Measurements from ENCODE around the gene CMTM5.
"Not testable (repeated sequence)": the region's sequence is repeated elsewhere in the genome, so short reads cannot be mapped to it uniquely, and the experiment has no call there.

Gene CMTM5

DNA sequence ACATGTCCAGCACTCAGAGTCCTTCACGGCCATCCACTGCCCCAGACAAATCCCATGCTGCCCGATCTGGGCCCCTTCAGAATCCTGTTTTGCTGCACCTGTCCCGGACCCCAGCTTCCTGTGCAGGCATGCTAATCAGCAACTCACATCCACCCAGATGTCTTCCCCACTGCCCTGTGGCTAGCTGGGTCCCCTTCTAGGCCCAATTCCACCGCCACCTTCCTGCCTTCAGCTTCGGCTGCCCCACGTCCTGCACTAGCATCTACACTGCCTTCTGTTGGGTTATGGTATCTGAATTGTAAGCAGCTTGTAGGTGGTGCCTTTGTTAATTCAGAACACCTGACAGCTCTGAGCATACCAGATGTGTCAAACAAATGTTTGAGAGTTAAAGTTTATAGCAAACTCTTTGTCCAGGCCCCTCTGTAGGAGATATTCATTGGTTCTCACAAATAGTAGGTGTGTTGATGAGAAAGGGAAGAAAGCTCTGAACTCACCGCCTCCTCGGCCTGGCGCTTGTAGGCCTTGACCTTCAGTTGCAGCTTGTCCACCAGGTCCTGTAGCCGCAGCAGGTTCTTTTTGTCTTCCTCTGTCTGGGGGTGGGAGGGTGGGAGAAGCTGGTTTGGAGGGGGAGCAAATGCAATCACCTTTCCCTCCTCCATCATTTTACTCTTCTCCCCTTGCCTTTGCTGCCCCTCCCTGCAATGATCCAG, 6.0 kb downstream of the CMTM5 start:
- no peak for DNase-seq (ENCODE audit: insufficient read length, low spot score)
- no peak for FAIRE-seq
- no peak for TF ChIP-seq POLR2A (IDR thresholded peaks at IDR 0.05; ENCODE audit: low read depth, low read length)
- TF ChIP-seq TAF1 (IDR thresholded peaks at IDR 0.05; ENCODE audit: low read depth, low read length): no peak
- no peak for TF ChIP-seq PAX5 (IDR thresholded peaks at IDR 0.05; ENCODE audit: insufficient read depth, low read length, severe bottlenecking)
- TF ChIP-seq POLR2AphosphoS5 (IDR thresholded peaks at IDR 0.05; ENCODE audit: low read depth, low read length): no peak
- TF ChIP-seq SPI1 (IDR thresholded peaks at IDR 0.05; ENCODE audit: low read depth, low read length): no peak
- TF ChIP-seq POU2F2 (IDR thresholded peaks at IDR 0.05; ENCODE audit: low read depth, low read length): no peak

DNA sequence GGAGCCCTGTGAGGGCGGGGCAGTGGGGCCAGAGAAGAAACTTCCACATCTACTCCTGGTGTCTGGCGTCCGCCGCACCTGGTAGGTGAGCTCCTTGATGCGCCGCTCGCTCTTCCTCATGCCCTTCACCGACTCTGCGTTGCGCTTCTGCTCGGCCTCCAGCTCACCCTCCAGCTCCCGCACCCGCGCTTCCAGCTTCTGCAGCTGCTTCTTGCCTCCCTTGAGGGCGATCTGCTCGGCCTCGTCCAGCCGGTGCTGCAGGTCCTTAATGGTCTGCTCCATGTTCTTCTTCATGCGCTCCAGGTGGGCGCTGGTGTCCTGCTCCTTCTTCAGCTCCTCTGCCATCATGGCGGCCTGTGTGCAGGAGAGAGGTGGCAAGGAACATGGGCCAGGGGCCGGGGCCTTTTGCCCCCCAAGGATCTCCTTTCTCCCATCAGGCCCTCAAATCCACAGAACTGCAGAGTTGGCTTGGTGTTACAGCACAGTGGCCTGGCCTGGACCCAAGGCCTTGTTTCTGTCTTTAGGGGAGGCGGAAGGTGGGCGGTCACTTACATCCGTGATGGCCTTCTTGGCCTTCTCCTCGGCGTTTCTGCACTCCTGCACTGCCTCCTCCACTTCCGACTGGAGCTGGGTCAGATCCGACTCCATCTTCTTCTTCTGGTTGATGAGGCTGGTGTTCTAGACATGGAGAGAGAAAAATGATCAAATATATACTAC, 7.7 kb downstream of the CMTM5 start:
- FAIRE-seq (no peak), DNase-seq (ENCODE audit: insufficient read length, low spot score) (no peak)
- no peak for TF ChIP-seq SPI1 (IDR thresholded peaks at IDR 0.05; ENCODE audit: low read depth, low read length)
- no peak for TF ChIP-seq POU2F2 (IDR thresholded peaks at IDR 0.05; ENCODE audit: low read depth, low read length)
- no peak for TF ChIP-seq TAF1 (IDR thresholded peaks at IDR 0.05; ENCODE audit: low read depth, low read length)
- TF ChIP-seq PAX5 (IDR thresholded peaks at IDR 0.05; ENCODE audit: insufficient read depth, low read length, severe bottlenecking): no peak
- TF ChIP-seq POLR2A (IDR thresholded peaks at IDR 0.05; ENCODE audit: low read depth, low read length): no peak
- TF ChIP-seq POLR2AphosphoS5 (IDR thresholded peaks at IDR 0.05; ENCODE audit: low read depth, low read length): no peak

DNA sequence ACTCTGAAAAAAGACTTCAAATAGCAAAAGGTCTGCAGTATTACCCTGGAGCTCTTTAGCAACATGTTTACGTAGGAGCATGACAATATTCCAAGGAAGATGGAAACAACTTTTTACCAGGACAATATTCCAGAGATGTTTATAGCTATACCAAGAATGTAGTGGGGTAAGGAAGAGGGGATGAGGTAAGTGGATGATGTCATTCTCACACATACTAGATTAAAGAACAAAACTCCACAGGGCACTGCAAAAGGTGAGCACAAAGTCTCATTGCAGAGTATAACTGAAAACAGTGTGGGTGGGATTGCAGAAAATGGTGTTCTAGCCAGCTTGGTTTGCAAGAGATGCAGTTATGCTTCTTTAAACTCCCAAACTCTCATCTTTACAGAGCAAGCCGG, 8.4 kb downstream of the CMTM5 start:
- DNase-seq (ENCODE audit: insufficient read length, low spot score): no peak
- no peak for TF ChIP-seq POLR2A (IDR thresholded peaks at IDR 0.05; ENCODE audit: low read depth, low read length)
- no peak for TF ChIP-seq TAF1 (IDR thresholded peaks at IDR 0.05; ENCODE audit: low read depth, low read length)
- TF ChIP-seq SPI1 (IDR thresholded peaks at IDR 0.05; ENCODE audit: low read depth, low read length): no peak
- TF ChIP-seq POLR2AphosphoS5 (IDR thresholded peaks at IDR 0.05; ENCODE audit: low read depth, low read length): no peak
- no peak for TF ChIP-seq POU2F2 (IDR thresholded peaks at IDR 0.05; ENCODE audit: low read depth, low read length)
- TF ChIP-seq PAX5 (IDR thresholded peaks at IDR 0.05; ENCODE audit: insufficient read depth, low read length, severe bottlenecking): no peak
- no peak for FAIRE-seq

DNA sequence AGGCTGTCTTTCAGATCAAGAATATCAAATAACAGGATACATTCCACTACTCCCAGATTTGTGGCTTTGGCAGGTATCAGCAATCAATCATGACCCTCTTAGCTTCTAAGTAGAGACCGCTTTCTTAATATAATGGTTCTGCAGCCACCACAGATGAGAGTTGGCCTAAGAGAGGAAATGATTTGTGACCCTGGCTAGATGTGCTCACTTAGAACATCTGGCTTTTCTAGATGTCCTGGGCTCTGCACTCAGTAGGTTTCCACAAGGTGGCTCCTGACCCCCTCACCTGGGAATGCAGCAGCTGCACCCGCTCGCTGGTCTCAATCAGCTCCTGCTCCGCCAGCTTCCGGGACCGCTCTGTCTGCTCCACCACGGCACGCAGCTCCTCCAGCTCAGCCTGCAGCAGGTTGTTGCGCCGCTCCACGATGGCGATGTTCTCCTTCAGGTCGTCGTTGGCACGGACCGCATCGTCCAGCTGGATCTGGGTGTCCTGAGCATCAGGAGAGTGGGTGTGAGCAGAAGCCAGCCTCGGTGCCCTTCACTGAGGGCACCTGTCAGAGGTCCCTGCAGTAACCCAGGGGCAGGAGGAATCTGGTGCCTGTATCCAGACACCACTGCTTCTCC, 8.9 kb downstream of the CMTM5 start:
- FAIRE-seq: no peak
- DNase-seq (ENCODE audit: insufficient read length, low spot score): no peak
- TF ChIP-seq POU2F2 (IDR thresholded peaks at IDR 0.05; ENCODE audit: low read depth, low read length) (no peak), TAF1 (IDR thresholded peaks at IDR 0.05; ENCODE audit: low read depth, low read length) (no peak), PAX5 (IDR thresholded peaks at IDR 0.05; ENCODE audit: insufficient read depth, low read length, severe bottlenecking) (no peak), POLR2A (IDR thresholded peaks at IDR 0.05; ENCODE audit: low read depth, low read length) (no peak), SPI1 (IDR thresholded peaks at IDR 0.05; ENCODE audit: low read depth, low read length) (no peak), POLR2AphosphoS5 (IDR thresholded peaks at IDR 0.05; ENCODE audit: low read depth, low read length) (no peak)

DNA sequence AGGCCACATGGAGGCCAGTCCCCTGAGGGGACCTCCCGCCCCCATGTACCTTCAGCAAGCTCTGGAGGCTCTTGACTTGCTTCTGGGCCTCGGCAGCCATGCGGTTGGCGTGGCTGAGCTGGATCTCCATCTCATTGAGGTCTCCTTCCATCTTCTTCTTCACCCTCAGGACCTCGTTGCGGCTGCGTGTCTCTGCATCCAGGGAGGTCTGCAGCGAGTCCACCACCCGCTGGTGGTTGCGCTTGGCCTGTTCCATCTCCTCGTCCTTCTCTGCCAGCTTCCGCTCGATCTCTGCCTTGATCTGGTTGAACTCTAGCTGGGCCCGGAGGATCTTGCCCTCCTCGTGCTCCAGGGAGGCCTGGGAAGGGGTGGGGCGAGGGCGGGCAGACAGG, 9.4 kb downstream of the CMTM5 start:
- not testable (repeated sequence) for DNase-seq (ENCODE audit: insufficient read length, low spot score); FAIRE-seq

DNA sequence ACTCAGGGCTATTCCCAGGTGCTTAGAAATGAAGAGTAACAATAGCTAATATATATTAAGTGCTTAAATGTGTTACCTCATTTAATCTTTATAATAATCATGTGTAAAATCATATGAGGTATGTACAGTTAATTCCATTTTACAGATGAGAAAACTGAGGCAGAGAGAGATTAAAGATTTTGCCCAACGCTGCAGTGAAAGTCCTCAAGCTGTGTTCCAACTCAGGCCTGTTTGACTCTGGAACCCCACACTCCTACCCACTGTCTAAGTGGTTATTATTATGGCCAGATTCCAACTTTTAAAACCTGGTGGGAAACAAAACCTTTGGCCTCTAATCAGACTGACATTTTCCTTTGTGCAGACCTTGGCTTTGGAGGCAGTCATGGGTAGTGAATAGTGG, 10.2 kb downstream of the CMTM5 start:
- TF ChIP-seq POU2F2 (IDR thresholded peaks at IDR 0.05; ENCODE audit: low read depth, low read length) (no peak), PAX5 (IDR thresholded peaks at IDR 0.05; ENCODE audit: insufficient read depth, low read length, severe bottlenecking) (no peak), POLR2AphosphoS5 (IDR thresholded peaks at IDR 0.05; ENCODE audit: low read depth, low read length) (no peak), TAF1 (IDR thresholded peaks at IDR 0.05; ENCODE audit: low read depth, low read length) (no peak), POLR2A (IDR thresholded peaks at IDR 0.05; ENCODE audit: low read depth, low read length) (no peak), SPI1 (IDR thresholded peaks at IDR 0.05; ENCODE audit: low read depth, low read length) (no peak)
- no peak for DNase-seq (ENCODE audit: insufficient read length, low spot score)
- FAIRE-seq: no peak

DNA sequence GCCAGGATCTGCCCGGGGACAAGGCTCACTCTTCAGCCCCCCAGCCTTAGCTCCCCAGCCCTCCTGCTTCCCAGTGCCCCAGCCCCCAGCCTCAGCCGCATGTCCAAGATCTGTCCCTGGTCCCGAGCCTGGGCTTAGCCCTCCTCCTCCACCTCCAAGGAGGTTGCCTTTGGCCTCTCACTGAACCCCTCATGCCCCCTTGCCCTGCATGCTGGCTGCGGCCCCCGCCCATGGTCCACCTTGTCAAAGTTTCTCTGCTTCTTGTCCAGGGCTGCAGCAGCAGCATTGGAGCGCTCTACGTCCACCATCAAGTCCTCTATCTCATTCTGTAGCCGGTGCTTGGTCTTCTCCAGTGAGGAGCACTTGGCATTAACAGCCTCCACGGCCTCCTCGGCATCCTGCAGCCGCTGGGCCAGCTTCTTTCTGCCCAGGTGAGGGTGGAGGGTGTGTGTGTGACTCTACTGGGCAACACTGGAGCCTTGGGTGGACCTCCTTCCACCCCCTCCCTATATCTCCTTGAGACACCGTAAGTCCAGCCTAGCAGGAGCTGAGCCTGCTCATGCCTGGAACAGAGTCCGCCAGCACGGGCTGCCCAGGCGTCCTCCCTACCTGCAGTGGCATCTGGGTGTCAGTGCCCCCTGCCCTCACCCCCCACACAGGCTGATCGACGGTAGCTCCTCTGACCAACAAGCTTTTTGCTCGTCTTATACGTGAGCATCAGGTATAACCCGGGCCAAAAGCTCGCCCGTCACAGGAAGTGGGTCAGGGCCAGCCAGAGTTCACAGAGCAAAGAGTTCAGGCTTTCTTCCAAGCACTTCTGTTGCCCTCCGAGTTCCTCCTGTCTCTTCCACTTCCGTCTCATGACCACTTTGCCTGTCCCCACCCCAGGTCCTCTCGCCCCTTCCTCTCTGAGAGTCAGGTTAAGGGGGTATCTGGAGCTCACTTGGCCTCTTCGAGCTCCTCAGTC, 11.4 kb downstream of the CMTM5 start:
- FAIRE-seq (no peak), DNase-seq (ENCODE audit: insufficient read length, low spot score) (no peak)
- TF ChIP-seq SPI1 (IDR thresholded peaks at IDR 0.05; ENCODE audit: low read depth, low read length): no peak
- TF ChIP-seq POLR2A (IDR thresholded peaks at IDR 0.05; ENCODE audit: low read depth, low read length): no peak
- no peak for TF ChIP-seq POLR2AphosphoS5 (IDR thresholded peaks at IDR 0.05; ENCODE audit: low read depth, low read length)
- no peak for TF ChIP-seq TAF1 (IDR thresholded peaks at IDR 0.05; ENCODE audit: low read depth, low read length)
- TF ChIP-seq PAX5 (IDR thresholded peaks at IDR 0.05; ENCODE audit: insufficient read depth, low read length, severe bottlenecking): no peak
- TF ChIP-seq POU2F2 (IDR thresholded peaks at IDR 0.05; ENCODE audit: low read depth, low read length): no peak

DNA sequence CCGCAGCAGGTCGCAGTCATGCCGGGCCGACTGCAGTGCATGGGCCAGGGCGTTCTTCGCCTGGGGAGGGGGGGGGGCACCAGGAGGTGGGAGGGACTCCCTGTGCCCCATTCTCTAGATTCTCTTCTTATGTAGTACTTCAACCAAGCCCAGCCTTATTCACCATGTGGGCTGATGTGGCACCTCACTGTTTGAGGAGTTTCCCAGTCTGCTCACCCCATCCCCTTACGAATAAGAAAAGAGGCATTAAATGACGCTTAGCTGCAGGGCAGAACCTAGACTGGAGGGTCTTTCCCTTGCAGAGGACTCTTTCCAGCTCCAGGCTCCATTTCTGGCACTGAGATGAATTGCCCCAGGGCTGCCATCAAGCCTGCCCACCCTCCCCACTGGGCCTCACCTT, 12.2 kb downstream of the CMTM5 start:
- TF ChIP-seq POLR2A (IDR thresholded peaks at IDR 0.05; ENCODE audit: low read depth, low read length): no peak
- no peak for TF ChIP-seq POLR2AphosphoS5 (IDR thresholded peaks at IDR 0.05; ENCODE audit: low read depth, low read length)
- TF ChIP-seq PAX5 (IDR thresholded peaks at IDR 0.05; ENCODE audit: insufficient read depth, low read length, severe bottlenecking): no peak
- no peak for TF ChIP-seq SPI1 (IDR thresholded peaks at IDR 0.05; ENCODE audit: low read depth, low read length)
- TF ChIP-seq TAF1 (IDR thresholded peaks at IDR 0.05; ENCODE audit: low read depth, low read length): no peak
- TF ChIP-seq POU2F2 (IDR thresholded peaks at IDR 0.05; ENCODE audit: low read depth, low read length): no peak
- FAIRE-seq (no peak), DNase-seq (ENCODE audit: insufficient read length, low spot score) (no peak)

DNA sequence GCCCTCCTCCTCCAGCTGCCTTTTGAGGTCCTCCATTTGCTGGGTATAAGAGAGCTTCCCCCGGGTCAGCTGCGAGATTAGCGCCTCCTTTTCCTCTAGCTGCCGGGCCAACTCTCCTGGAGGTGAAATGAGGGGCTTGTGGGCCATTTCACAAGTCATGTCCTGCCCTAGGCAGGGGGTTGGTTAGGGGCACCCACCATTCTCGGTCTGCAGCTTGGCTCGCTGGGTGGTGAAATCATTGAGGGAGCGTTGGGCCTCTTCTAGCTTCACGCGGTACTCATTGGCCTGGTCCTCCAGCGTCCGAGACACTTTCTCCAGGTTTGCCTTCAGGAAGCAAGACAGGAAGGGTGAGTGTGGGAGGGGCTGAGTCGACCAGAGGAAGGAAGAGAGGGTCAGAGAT, 12.6 kb downstream of the CMTM5 start:
- FAIRE-seq: no peak
- DNase-seq (ENCODE audit: insufficient read length, low spot score): no peak
- no peak for TF ChIP-seq POU2F2 (IDR thresholded peaks at IDR 0.05; ENCODE audit: low read depth, low read length)
- TF ChIP-seq POLR2AphosphoS5 (IDR thresholded peaks at IDR 0.05; ENCODE audit: low read depth, low read length): no peak
- TF ChIP-seq PAX5 (IDR thresholded peaks at IDR 0.05; ENCODE audit: insufficient read depth, low read length, severe bottlenecking): no peak
- TF ChIP-seq POLR2A (IDR thresholded peaks at IDR 0.05; ENCODE audit: low read depth, low read length): no peak
- TF ChIP-seq SPI1 (IDR thresholded peaks at IDR 0.05; ENCODE audit: low read depth, low read length): no peak
- no peak for TF ChIP-seq TAF1 (IDR thresholded peaks at IDR 0.05; ENCODE audit: low read depth, low read length)

DNA sequence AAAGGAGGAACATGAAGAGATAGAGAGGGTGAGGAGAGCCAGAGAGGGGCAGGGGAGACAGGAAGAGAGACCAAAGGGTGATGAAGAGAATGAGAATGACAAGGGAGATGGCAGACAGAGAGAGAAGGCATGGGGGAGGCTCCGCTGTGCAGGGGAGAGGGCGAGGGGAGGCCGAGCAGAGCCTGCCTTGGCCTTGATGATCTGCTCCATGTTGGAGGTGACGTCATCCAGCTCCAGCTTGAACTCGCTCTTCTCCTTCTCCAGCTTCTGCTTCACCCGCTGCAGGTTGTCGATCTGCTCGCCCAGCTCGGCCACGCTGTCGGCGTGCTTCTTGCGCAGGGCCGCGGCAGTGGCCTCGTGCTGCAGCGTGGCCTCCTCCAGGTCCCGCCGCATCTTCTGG, 13.0 kb downstream of the CMTM5 start:
- not testable (repeated sequence) for DNase-seq (ENCODE audit: insufficient read length, low spot score); FAIRE-seq
